SK-N-SH (cell line): Measurements from ENCODE around the gene BNIPL.

Experiments used
- ELF1 ChIP-seq: IDR thresholded peaks from 2 replicates; pipeline ENCODE4 v1.4.0; 2012
- EP300 ChIP-seq, 2 experiments: IDR thresholded peaks; 2 replicates each; pipeline versions ENCODE4 v1.4.0 to v1.6.1; 2012; ENCODE audit warnings: borderline replicate concordance in 1 of 2, low read depth in 1 of 2, low read length in 1 of 2
- FOXM1 ChIP-seq: IDR thresholded peaks from 2 replicates; pipeline ENCODE4 v1.4.0; 2012; ENCODE audit warnings: low read depth, mild to moderate bottlenecking
- POLR2AphosphoS5 ChIP-seq: IDR thresholded peaks from 2 replicates; pipeline ENCODE4 v1.6.1; 2012; ENCODE audit warnings: low read depth, low read length
- RFX5 ChIP-seq: IDR thresholded peaks from 2 replicates; pipeline ENCODE4 v1.6.1; 2012; ENCODE audit warnings: mild to moderate bottlenecking, improper control_type of control experiment, low read length
- TAF1 ChIP-seq: IDR thresholded peaks from 2 replicates; pipeline ENCODE4 v1.6.1; 2012; ENCODE audit warnings: low read depth, mild to moderate bottlenecking, low read length, moderate library complexity, borderline replicate concordance
- TF ChIP-seq, protein P1 (sequence below): fragments of 200-600 bp; sonication (generic); IDR thresholded peaks from 2 replicates; pipeline ENCODE4 v1.6.1; 2017; ENCODE audit warnings: antibody characterized with exemption, mild to moderate bottlenecking, moderate library complexity

DNA sequence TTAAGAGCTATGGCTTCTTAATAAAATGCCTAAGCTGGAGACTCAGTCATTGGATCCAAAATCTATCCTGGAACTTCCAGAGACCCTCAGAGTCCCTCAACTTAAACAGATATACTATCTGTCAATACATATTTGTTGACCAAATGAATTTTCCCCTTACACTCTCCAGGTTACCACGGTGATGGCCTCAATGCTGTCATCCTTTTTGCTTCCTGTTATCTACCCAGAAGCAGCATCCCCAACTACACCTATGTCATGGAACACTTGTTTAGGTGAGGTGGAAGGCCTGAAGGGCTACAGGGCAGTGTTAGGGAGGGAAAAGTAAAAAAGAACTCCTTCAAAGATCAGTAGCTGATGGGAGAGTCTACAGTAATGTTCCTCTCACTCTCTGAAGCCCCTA lies 6.8 kb downstream of the BNIPL start:
- no peak for TF ChIP-seq FOXM1
- TF ChIP-seq ELF1, result no peak
- TF ChIP-seq, protein P1, sequence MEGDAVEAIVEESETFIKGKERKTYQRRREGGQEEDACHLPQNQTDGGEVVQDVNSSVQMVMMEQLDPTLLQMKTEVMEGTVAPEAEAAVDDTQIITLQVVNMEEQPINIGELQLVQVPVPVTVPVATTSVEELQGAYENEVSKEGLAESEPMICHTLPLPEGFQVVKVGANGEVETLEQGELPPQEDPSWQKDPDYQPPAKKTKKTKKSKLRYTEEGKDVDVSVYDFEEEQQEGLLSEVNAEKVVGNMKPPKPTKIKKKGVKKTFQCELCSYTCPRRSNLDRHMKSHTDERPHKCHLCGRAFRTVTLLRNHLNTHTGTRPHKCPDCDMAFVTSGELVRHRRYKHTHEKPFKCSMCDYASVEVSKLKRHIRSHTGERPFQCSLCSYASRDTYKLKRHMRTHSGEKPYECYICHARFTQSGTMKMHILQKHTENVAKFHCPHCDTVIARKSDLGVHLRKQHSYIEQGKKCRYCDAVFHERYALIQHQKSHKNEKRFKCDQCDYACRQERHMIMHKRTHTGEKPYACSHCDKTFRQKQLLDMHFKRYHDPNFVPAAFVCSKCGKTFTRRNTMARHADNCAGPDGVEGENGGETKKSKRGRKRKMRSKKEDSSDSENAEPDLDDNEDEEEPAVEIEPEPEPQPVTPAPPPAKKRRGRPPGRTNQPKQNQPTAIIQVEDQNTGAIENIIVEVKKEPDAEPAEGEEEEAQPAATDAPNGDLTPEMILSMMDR, result no peak
- no peak for TF ChIP-seq TAF1
- no peak for TF ChIP-seq RFX5
- TF ChIP-seq POLR2AphosphoS5, result no peak
- TF ChIP-seq EP300 (IDR thresholded peaks at IDR 0.05; ENCODE audit: borderline replicate concordance in 1 of 2, low read depth in 1 of 2, low read length in 1 of 2), result no peak
